Mesenteric fat pad (tissue), 1 donor: ENCODE data around the gene RD3L. TPM values are rescaled to one million over a fixed set of nuclear protein-coding genes. Genes with fewer than 3 reads are reported as not detected.
A peak's percentile ranks its signal among the peaks of the same experiment; 100 is the strongest.

ENCODE experiments used
- DNase-seq: peaks from one replicate; pipeline ENCODE4 v3.0.0-alpha.2; 2020; ENCODE audit warnings: low spot score
- long read RNA-seq: library from polyadenylated mRNA; unstranded; transcript quantifications from one replicate; pipeline ENCODE4 v2.0.0, GENCODE V29; 2020
- total RNA-seq: library from RNA; stranded (reverse); fragmentation: NEBNext Ultra II Directional; extraction: Animal tissue kit (Norgen Biotek cat#: 25700); gene quantifications from one replicate; pipeline ENCODE4 v1.2.1, GENCODE V29; 2021
- donor health status: DM: yes; HTN: yes; CAD: no.

Gene RD3L
- total RNA-seq, result not detected
- long read RNA-seq, partial matches to known transcripts, result 0 of 4 reads
- long read RNA-seq, other reads (novel, unspliced or antisense), result 4 of 4 reads

DNA sequence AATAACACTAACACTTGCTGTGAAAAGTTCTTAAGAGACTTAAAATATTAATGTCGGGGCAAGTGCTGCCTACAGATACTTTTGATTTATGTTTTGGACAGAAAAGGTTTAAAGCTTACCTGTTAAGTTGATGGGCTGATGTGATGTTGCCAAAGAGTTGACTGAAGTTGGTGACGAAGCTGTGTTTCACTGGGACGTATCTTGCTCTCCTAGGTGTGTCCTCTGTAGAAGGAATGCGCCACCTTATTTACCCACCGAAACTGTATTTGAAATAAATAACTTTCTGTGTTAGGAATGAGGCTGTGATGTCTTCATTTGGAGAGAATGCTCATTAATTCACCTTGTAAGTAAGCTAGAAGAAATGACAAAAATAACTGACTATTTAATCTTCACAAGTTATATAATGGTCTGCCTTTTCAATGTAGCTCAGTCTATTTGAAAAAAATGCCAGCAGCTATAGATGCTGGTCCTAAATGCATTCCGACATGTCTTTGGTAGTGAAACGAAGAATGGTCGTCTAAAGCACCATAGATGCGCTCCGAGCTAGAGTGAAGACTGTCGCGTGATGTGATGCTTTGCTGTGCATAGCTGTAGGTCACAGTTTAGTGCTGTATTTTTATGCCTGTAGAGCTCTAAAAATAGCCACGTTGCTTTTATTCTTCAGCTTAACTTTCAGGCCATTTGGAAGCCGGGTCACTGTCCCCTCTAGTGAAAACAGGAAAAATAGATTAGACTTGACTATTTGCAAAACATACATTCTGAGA, at the start of gene RD3L:
TSS of gene RD3L (minus strand) at position 557 of the 764 bp plus-strand sequence. CDS start 834 bp downstream, outside the sequence.
- no peak for DNase-seq

DNA sequence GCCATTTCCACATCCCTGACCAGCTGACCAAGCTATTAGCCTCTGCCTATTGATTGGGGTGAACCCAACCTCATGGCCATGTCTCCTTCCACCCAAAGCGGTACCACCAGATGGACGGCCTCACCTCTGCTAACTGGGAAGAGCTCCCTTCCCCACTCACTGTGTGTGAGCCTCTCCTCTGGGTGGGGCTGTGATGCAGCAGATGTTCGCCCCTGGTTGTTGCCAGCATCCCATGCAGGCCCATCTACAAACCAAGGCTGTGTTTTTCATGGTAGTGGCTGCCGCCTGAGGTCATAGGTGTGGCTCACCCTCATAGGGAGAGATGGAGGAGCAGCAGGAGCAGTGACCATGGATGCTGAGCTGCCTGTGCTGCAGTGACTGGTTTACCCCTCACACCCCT, 47.6 kb upstream of the RD3L start:
- DNase-seq, result no peak

DNA sequence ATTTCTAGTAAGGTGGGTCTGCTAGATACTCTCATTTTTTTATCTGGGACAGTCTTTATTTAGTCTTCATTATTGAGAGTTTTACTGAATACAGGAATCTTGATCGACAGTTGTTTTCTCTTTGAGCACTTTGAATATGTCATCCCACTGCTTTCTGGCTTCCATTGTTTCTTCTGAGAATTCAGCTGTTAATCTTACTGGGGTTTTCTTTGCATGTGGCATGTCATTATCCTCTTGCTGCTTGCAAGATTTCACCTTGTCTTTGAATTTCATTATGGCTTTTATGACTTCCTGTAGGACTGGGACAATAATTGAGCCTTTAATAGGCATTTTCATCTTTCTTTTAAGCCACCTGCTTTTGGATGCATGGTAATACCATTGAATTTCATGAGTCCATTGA, 46.7 kb upstream of the RD3L start:
- DNase-seq, result no peak

GRCh38 chr14:103984196-103984595, 41.9 kb upstream of the RD3L start:
- no peak for DNase-seq

DNA sequence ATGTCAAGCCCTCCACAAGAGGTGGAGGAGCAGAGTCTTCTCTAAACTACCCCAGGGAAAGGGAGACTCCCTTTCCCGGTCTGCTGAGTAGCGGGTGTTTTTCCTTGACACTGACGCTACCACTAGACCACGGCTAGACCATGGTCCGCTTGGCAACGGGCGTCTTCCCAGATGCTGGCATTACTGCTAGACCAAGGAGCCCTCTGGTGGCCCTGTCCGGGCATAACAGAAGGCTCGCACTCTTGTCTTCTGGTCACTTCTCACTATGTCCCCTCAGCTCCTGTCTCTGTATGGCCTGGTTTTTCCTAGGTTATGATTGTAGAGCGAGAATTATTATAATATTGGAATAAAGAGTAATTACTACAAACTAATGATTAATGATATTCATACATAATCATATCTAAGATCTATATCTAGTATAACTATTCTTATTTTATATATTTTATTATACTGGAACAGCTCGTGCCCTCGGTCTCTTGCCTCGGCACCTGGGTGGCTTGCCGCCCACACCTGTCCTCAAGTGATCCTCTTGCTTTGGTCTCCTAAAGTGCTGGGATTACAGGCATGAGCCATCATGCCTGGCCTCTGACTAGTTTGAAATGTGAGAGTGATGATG, 38.4 kb upstream of the RD3L start:
- DNase-seq, result peak; percentile 85

DNA sequence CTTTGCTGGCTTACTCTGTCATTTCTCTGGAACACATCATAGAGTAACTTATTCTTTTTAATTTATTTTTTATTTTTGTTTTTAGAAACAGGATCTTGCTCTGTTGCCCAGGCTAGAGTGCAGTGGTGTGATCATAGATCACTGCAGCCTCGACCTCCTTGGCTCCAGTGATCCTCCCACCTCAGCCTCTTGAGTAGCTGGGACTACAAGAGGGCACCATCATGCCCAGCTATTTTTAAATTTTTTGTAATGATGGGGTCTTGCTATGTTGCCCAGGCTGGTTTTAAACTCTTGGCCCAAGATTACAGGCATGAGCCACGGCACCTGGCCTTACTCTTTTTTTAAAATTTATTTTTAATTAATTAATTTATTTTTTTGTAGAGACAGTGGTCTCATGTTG, 32.2 kb upstream of the RD3L start:
- no peak for DNase-seq

DNA sequence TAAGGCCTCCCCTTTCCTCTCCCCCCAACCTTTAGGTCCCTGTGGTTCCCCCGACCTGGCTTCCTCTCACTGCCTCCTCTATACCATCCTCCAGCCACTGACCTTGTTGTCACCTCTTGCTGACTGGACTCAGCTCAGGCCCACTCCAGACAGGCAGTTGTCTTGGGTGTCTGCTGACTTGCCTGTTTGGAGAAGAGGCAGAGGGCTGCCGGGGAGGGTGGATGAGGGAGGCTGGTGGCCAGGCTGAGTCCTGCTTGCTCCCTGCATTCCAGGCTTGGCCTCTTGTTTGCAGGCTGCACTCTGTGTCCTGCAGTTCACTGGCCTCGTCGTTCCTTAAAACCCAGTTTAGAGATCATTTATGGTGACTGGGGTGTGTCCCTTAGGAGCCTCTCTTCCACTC, 31.0 kb upstream of the RD3L start:
- no peak for DNase-seq

DNA sequence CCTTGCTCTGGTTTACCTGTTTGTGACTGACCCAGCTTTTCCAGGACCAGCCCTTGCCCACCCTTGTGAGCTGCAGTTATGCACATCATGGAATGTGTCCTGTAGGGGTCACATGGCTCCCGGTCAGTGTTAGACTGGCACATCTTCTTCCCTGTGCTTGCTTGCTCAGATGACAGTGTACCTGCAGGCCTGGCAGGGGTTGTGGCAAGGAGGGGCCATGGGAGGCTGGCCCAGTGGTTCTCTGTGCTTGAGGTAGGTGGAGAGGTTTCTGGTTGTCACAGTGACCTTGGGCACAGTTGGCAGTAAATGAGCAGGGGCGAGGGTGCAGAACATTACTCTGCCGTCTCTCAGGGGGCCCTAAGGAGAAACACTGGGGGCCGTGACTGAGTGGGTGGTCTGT, 27.6 kb upstream of the RD3L start:
- DNase-seq, result no peak

DNA sequence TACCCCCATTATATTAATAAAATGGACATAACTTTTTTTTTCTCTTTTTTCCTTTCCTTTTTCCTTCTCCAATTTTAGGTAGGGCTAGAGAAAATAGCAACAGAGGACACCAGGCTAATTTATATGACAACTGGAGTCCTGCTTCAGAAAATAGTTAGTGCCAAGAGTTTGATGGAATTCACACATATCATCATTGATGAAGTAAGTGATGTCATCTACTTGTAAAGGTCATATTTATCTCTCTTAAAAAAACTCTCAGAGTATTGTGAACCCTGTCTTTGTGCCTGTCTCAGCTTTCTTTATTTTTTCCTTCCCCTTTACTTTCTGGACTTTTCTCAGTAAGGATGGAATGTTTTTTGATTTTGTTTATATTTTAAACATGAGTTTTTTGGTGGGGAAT, 24.3 kb upstream of the RD3L start:
- no peak for DNase-seq

DNA sequence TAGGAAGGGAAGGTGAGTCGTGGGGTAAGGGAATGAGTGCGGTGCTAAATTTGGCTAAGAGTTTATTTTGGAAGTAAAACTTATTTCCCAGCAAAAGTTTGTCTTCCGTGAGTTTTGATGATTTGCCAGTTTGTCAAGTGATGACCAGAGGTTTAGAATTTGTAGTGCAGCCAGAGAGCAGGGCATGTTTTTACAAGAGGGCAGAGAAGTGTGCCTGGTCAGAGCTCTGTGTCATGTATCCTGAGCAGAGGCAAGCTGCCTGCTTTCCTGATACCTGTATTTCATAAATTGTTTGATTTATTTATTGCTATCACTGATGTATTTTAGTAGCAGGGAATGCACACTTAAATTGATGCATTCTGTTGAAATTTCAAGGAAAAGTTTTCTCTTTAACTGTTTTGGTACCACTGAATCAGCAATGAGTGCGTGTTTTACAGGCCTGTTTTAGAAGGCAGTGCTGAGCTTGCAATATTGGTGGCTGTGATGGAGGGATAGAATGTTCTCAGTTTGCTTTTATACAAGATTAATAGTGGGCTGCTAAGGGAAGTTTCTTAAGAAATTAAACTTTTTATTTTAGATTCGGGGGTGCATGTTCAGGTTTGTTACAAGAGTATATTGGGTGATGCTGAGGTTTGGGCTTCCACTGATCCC, 19.7 kb upstream of the RD3L start:
- no peak for DNase-seq

DNA sequence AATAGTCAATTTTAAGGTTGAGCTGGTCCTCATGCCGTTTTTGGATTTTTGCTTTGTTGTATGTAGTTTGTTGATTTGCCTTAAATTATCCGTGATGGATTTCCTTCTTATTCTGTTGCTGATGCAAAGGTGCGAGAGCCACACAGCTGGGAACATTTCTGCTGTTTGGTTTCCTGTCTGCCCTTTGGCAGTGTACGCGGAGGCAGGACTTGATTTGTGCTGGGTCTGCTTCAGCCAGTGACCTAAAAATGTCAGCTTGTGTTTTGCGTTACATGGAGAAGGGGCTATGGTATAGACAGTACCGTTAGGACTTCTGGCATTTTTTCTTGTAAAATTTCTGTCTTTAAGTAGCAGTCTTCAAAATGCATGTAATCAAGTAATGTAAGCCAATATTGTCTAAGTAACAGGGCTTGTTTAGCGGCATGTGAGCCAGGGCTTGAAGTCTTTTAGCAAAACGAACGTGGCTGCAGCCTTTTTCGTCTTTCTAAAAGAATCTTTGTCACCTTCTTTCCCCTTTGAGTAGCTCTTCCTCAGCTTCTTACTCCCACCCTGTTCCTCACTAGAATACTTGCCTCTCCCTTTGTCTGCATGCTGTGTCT, 18.2 kb upstream of the RD3L start:
- DNase-seq, result no peak

- DNase-seq, result no peak
Observed at GRCh38 chr14:103949131-103949790, 6.9 kb upstream of the RD3L start.

- DNase-seq, result no peak
Observed at GRCh38 chr14:103948442-103948841, 6.1 kb upstream of the RD3L start.

GRCh38 chr14:103946975-103947374, 4.6 kb upstream of the RD3L start:
- no peak for DNase-seq

DNA sequence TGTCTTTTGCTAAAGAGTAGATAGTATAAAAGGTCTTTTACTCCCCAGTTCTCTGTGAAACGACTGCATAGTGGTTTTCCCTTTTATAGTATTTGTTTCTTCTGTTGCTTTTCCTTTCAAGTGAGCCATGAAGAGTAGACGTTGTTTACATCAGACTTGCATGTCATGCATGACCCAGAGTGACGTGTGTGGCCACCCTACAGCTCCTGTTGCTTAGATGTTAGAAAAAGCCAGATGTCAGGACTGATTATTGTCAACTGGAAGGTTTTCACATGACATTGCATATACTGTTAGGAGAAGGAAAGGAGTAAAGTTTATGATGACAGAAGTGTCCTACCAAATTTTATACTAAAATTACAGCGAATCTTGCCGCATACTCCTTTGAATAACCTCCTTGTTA, 1.3 kb upstream of the RD3L start:
- DNase-seq, result no peak

- DNase-seq, result no peak
Observed at GRCh38 chr14:103941462-103941861, 867 bp downstream of the RD3L start.

- DNase-seq, result no peak
Observed at GRCh38 chr14:103935102-103935501, 7.2 kb downstream of the RD3L start.

GRCh38 chr14:103932791-103933490, 9.4 kb downstream of the RD3L start:
- no peak for DNase-seq

DNA sequence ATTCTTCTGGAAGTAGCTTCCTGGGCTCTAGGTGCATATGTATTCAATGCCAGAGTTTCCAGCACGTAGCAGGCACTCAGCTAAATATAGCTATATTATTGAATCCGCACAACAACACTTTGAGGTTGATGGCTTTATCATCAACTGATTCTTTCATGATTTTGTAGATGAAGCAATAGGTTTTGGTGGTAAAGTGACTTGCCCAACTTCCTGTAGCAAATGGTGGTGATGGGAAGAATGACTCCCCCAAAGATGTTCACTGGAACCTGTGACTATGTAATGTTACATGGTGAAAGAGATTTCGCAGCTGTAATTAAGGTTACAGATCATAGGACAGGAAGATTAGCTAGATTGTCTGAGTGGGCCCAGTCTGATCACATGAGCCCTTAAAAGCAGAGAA, 10.9 kb downstream of the RD3L start:
- no peak for DNase-seq

DNA sequence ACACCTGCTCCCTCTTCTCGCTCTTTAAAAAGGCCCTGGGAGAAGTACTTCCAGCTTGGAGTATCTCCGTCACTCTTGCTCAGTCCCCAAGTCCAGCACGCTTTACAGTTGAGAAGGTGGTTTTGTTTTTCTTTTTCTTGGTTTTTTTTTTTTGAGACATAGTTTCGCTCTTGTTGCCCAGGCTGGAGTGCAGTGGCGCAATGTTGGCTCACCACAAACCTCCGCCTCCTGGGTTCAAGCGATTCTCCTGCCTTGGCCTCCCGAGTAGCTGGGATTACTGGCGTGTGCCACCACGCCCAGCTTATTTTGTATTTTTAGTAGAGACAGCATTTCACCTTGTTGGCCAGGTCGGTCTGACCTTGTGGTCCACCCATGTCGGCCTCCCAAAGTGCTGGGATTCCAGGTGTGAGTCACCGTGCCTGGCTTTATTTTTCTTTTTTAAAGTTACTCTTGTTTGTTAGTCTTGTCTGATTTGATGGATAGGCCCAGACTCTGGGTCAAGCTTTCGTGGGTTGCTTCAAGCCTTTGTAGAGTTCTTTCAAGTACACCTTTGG, 12.2 kb downstream of the RD3L start:
- DNase-seq, result no peak
